Measurements from ENCODE around the gene GATA2.

GATA2 gene

GRCh38 chr3:128492671-128493569, at the start of gene GATA2:
GATA2 (minus strand) TSS chr3:128493201; CDS start chr3:128487031, 6,170 bp downstream.
- TF ChIP-seq, protein P1, sequence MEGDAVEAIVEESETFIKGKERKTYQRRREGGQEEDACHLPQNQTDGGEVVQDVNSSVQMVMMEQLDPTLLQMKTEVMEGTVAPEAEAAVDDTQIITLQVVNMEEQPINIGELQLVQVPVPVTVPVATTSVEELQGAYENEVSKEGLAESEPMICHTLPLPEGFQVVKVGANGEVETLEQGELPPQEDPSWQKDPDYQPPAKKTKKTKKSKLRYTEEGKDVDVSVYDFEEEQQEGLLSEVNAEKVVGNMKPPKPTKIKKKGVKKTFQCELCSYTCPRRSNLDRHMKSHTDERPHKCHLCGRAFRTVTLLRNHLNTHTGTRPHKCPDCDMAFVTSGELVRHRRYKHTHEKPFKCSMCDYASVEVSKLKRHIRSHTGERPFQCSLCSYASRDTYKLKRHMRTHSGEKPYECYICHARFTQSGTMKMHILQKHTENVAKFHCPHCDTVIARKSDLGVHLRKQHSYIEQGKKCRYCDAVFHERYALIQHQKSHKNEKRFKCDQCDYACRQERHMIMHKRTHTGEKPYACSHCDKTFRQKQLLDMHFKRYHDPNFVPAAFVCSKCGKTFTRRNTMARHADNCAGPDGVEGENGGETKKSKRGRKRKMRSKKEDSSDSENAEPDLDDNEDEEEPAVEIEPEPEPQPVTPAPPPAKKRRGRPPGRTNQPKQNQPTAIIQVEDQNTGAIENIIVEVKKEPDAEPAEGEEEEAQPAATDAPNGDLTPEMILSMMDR (conservative IDR thresholded peaks at IDR 0.05; ENCODE audit: low read length) = no peak
- peak within 1 kb of the TSS; percentile 68 for H3K4me3 ChIP-seq (ENCODE audit: low read length)
- no peak for DNase-seq (ENCODE audit: low read depth)

DNA sequence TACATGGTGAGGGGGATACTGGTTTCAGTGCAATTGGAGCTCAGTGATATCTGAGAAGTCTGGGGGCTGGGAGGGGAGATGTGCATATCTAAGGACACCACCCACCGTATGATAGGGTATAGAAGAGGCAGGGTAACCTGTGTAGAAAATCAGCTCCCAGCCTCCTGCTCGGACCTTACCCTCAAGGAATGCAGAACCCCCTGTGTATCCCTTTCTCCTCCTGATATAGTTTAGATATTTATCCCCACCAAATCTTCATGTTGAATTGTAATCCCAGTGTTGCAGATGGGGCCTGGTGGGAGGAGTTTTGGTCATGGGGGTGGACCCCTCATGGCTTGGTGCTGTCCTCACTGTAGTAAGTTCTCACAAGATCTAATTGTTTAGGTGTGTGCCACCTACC, 48.2 kb upstream of the GATA2 start:
- no peak overlapping the region for H3K4me3 ChIP-seq (ENCODE audit: low read length)
- DNase-seq (ENCODE audit: low read depth) = no peak
- TF ChIP-seq, protein P1 (conservative IDR thresholded peaks at IDR 0.05; ENCODE audit: low read length) = no peak

DNA sequence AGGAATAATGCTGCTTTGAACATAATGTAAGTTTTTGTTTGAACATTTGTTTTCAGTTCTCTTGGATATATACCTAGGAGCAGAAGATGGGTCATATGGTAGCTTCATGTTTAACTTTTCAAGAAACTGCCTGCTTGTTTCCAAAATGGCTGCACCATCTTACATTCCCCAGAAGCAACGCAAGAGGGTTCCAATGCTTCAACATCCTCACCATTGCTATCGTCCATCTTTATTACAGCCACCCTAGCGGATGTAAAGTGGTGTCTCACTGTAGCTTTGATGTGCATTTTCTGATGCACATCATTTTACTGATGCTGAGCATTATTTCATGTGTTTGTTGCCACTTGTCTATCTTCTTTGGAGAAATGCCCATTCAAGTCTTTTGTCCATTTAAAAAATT, 46.4 kb upstream of the GATA2 start:
- H3K4me3 ChIP-seq (ENCODE audit: low read length) = no peak overlapping the region
- TF ChIP-seq, protein P1 (conservative IDR thresholded peaks at IDR 0.05; ENCODE audit: low read length) = no peak
- DNase-seq (ENCODE audit: low read depth) = no peak

DNA sequence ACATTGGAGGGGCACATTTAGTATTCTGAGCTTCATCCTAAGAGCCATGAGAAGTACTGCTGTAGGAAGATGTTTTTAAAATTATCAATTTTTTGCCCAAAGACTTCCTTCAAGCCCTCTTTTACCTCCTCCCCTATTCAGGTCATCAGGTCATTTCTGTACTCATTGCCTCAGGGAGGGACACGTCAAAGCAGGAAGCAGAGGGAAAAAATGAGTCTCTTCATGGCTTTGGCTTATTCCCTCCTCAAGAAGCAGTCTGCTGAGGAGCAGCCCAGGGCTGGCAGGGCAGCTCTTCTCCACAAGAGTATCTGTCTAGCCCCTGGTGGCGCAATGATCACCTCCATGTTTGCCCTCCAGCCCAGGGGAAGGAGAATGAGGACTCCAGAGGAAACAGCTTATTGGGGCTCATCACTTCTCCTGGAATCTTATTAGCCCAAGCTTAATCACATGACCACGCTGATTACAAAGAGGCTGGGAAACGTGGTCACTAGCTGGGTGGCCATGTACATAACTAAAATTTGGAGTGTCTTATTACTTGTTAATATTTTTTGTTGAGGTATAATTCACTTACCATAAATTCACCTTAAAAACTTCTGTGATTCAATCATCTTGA, 44.2 kb upstream of the GATA2 start:
- no peak for DNase-seq (ENCODE audit: low read depth)
- TF ChIP-seq, protein P1 (conservative IDR thresholded peaks at IDR 0.05; ENCODE audit: low read length) = no peak
- no peak overlapping the region for H3K4me3 ChIP-seq (ENCODE audit: low read length)

GRCh38 chr3:128532012-128532983, 39.3 kb upstream of the GATA2 start:
- TF ChIP-seq, protein P1 (conservative IDR thresholded peaks at IDR 0.05; ENCODE audit: low read length) = no peak
- DNase-seq (ENCODE audit: low read depth) = no peak
- no peak overlapping the region for H3K4me3 ChIP-seq (ENCODE audit: low read length)

DNA sequence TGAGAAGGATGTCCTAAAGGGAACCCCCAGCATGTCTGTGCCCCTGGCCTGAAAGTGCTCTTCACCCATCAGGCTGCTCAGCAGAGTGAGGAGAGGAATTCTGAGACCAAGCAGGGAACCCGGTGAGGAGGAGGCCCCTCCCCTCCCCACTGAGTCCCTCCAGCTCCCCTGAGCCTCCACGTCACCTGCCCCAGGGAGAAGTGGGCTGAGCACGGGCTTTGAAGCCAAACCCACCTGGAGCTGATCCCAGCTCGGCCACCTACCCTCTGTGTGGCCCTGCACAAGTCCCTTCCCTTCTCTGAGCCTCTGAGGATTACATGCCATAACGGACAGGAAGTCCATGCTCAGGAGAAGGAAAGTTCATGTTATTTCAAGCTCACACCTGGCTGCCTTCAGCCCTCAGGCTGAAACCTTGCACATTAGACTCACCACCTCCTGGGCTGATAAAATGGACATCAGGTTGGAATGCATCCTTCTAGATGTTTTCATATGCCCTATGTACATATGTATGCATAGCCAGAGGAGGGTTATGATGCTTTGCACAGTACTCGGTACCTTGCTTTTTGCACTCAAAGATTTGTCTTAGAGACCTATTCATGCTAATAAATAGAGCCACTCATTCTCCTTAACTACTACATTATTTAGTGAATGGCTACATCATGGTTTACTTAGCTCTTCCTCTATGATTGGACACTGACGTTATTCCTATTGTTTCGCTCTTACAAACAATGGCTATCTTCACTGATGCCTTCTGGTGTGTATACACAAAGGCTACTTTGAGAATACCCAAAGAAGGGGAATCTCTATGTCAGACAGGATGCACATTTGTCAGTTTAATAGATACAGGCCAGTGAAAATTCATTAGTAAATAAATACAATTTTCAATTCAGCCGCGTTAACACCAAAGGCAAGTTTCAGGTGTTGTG, 31.6 kb upstream of the GATA2 start:
- no peak overlapping the region for H3K4me3 ChIP-seq (ENCODE audit: low read length)
- no peak for DNase-seq (ENCODE audit: low read depth)
- TF ChIP-seq, protein P1 (conservative IDR thresholded peaks at IDR 0.05; ENCODE audit: low read length) = no peak
